ENCODE results near the gene LEP.

DNA sequence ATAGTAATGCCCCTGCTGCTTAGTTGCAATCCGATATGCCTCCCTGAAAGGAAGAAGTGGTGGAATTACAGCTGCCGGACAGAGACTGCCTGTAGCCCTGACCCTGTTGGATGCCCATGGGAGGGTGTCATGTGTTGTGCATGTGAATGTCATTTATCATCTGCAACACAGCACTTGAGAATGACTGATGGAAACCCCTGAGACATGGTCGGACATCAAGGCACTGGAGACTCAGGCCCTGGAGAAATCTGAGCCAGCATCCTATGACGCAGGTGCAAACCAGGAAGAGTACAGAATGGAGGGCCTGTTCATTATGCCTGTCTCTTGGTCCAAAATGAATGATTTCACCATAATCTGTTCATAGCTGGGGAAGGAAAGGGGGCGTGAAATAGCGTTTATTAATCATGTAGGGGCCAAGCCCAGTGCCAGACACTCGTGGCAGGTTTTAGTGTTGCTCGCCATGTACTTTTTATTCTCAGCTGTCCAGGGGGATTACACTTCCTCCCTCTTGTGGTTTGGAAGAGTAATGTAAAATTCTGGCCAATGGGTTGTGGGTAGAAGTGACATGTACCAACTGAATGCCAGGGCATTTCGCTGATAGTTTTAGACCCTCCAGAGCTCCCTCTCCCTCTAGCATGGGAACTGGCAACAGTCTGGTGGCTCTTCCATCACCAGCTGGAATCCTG, 23.0 kb upstream of the LEP start:
- no peak for TF ChIP-seq YY1 (IDR thresholded peaks at IDR 0.05; ENCODE audit: low read depth)
- no peak for TF ChIP-seq TAF1 (IDR thresholded peaks at IDR 0.05; ENCODE audit: low read depth)

Measured in Ishikawa (cell line).